SK-N-SH (cell line): Measurements from ENCODE around the gene TMEM163. TPM values are rescaled to one million over a fixed set of nuclear protein-coding genes. Genes with fewer than 3 reads are reported as not detected.

Experiments
- CTCF ChIA-PET: fragments of 300-600, 350-600 bp; formaldehyde crosslinking; extraction: SDS; loops from one replicate; lab custom pipeline; 2021; lab: Yijun Ruan, JAX
- POLR2A ChIA-PET: fragments of 350-600 bp; sonication (Branson Sonifier 250); formaldehyde crosslinking; extraction: SDS; loops from one replicate; lab custom pipeline; 2020; ENCODE audit warnings: antibody characterized with exemption, inconsistent platforms; lab: Yijun Ruan, JAX
- DNase-seq: peaks from one replicate; pipeline ENCODE4 v3.0.0; 2012
- H2AFZ ChIP-seq: fragments of 200-600 bp; sonication (generic); 2 replicates; pipeline ENCODE4 v1.8.1; 2016; ENCODE audit warnings: antibody characterized with exemption, mild to moderate bottlenecking, low read depth
- H3F3A ChIP-seq: fragments of 200-600 bp; sonication (generic); replicated peaks from 2 replicates; pipeline ENCODE3; 2016; ENCODE audit warnings: antibody characterized with exemption, mild to moderate bottlenecking; ENCODE audit not compliant: insufficient read depth
- H3K27ac ChIP-seq, 2 experiments: fragments of 200-500 bp in 1 of 2; fragments of 200-600 bp in 1 of 2; sonication (Bioruptor generic) in 1 of 2; sonication (generic), shearing (Covaris generic) in 1 of 2; 2 replicates each; pipeline versions ENCODE4 v1.5.1 to v1.6.1; 2014 to 2016; ENCODE audit warnings: low read depth in 2 of 2, inconsistent platforms in 1 of 2, low read length in 1 of 2, mild to moderate bottlenecking in 1 of 2, mixed read lengths in 1 of 2
- H3K27me3 ChIP-seq: fragments of 200-600 bp; sonication (generic), shearing (Covaris generic); 2 replicates; pipeline ENCODE4 v1.6.1; 2016; ENCODE audit warnings: mixed run types; ENCODE audit not compliant: insufficient read depth
- H3K36me3 ChIP-seq, 2 experiments: fragments of 200-500 bp in 1 of 2; fragments of 200-600 bp in 1 of 2; sonication (Bioruptor generic) in 1 of 2; sonication (generic) in 1 of 2; replicated peaks in 1 of 2; 2 replicates each; pipeline versions ENCODE3 to v1.5.1; 2014 to 2016; ENCODE audit warnings: low read length in 1 of 2, mild to moderate bottlenecking in 1 of 2; ENCODE audit not compliant: insufficient read depth in 2 of 2, control insufficient read depth in 1 of 2
- H3K4me1 ChIP-seq, 2 experiments: fragments of 200-500 bp in 1 of 2; fragments of 200-600 bp in 1 of 2; sonication (Bioruptor generic) in 1 of 2; sonication (generic), shearing (Covaris generic) in 1 of 2; 2 replicates each; pipeline versions ENCODE4 v1.5.1 to v1.6.1; 2014 to 2016; ENCODE audit warnings: low read depth in 1 of 2, low read length in 1 of 2, mixed run types in 1 of 2; ENCODE audit not compliant: insufficient read depth in 2 of 2, control insufficient read depth in 1 of 2
- H3K4me2 ChIP-seq: fragments of 200-600 bp; sonication (generic), shearing (Covaris generic); 2 replicates; pipeline ENCODE4 v1.6.1; 2017; ENCODE audit warnings: mixed run types
- H3K4me3 ChIP-seq, 2 experiments: fragments of 200-500 bp in 1 of 2; fragments of 200-600 bp in 1 of 2; sonication (Bioruptor generic) in 1 of 2; sonication (generic), shearing (Covaris generic) in 1 of 2; 2 replicates each; pipeline versions ENCODE4 v1.5.1 to v1.8.1; 2014 to 2016; ENCODE audit warnings: low read depth in 2 of 2, inconsistent platforms in 1 of 2, low read length in 1 of 2, mild to moderate bottlenecking in 1 of 2, mixed read lengths in 1 of 2, moderate library complexity in 1 of 2
- H3K79me2 ChIP-seq: fragments of 200-600 bp; sonication (generic); 2 replicates; pipeline ENCODE4 v1.8.1; 2017; ENCODE audit warnings: mild to moderate bottlenecking; ENCODE audit not compliant: insufficient read depth
- H3K9ac ChIP-seq: fragments of 200-600 bp; sonication (generic); 2 replicates; pipeline ENCODE4 v1.6.1; 2017; ENCODE audit warnings: mixed run types
- H3K9me2 ChIP-seq: fragments of 200-600 bp; sonication (generic); 2 replicates; pipeline ENCODE4 v1.6.1; 2017; ENCODE audit warnings: mixed run types
- H3K9me3 ChIP-seq: fragments of 200-600 bp; sonication (generic); 2 replicates; pipeline ENCODE4 v1.6.1; 2017; ENCODE audit warnings: mixed run types, mild to moderate bottlenecking, moderate library complexity
- H4K20me1 ChIP-seq: fragments of 200-600 bp; sonication (generic); 2 replicates; pipeline ENCODE4 v1.6.1; 2017; ENCODE audit warnings: mild to moderate bottlenecking, mixed run types; ENCODE audit not compliant: insufficient read depth
- CHD2 ChIP-seq: fragments of 150-350 bp; IDR thresholded peaks from 2 replicates; pipeline ENCODE4 v1.6.1; 2018; ENCODE audit warnings: low read length; ENCODE audit not compliant: partially characterized antibody
- FOSL2 ChIP-seq: IDR thresholded peaks from 2 replicates; pipeline ENCODE4 v1.4.0; 2012; ENCODE audit warnings: low read depth, mild to moderate bottlenecking, moderate library complexity, borderline replicate concordance
- JUND ChIP-seq: IDR thresholded peaks from 2 replicates; pipeline ENCODE4 v1.4.0; 2012
- NFIC ChIP-seq: IDR thresholded peaks from 2 replicates; pipeline ENCODE4 v1.4.0; 2012; ENCODE audit warnings: borderline replicate concordance
- NRF1 ChIP-seq: IDR thresholded peaks from 2 replicates; pipeline ENCODE4 v1.6.1; 2012; ENCODE audit warnings: low read depth, mild to moderate bottlenecking, low read length
- PBX3 ChIP-seq: IDR thresholded peaks from 2 replicates; pipeline ENCODE4; 2012
- POLR2AphosphoS5 ChIP-seq: IDR thresholded peaks from 2 replicates; pipeline ENCODE4 v1.6.1; 2012; ENCODE audit warnings: low read depth, low read length
- RCOR1 ChIP-seq: fragments of 150-350 bp; IDR thresholded peaks from 2 replicates; pipeline ENCODE4 v1.6.1; 2017; ENCODE audit warnings: antibody characterized with exemption, low read length
- REST ChIP-seq: IDR thresholded peaks from 2 replicates; pipeline ENCODE4 v1.6.1; 2012; ENCODE audit warnings: mild to moderate bottlenecking, low read depth, low read length, moderate library complexity
- RFX5 ChIP-seq: IDR thresholded peaks from 2 replicates; pipeline ENCODE4 v1.6.1; 2012; ENCODE audit warnings: mild to moderate bottlenecking, improper control_type of control experiment, low read length
- RXRA ChIP-seq: IDR thresholded peaks from 2 replicates; pipeline ENCODE4 v1.4.0; 2012; ENCODE audit warnings: low read depth, mild to moderate bottlenecking, borderline replicate concordance
- TAF1 ChIP-seq: IDR thresholded peaks from 2 replicates; pipeline ENCODE4 v1.6.1; 2012; ENCODE audit warnings: low read depth, mild to moderate bottlenecking, low read length, moderate library complexity, borderline replicate concordance
- USF1 ChIP-seq: IDR thresholded peaks from 2 replicates; pipeline ENCODE4 v1.4.0; 2012; ENCODE audit warnings: low read depth, borderline replicate concordance
- YY1 ChIP-seq: IDR thresholded peaks from 2 replicates; pipeline ENCODE4 v1.4.0; 2012; ENCODE audit warnings: low read depth, mild to moderate bottlenecking
- WGBS: methylation state at CpG from one replicate; pipeline ENCODE4 v1.1.6; 2017; ENCODE audit warnings: low lambda C conversion rate; 5-methylcytosine and 5-hydroxymethylcytosine counted together
- polyA plus RNA-seq, 3 experiments: library from polyadenylated mRNA; depleted of rRNA; stranded (reverse); fragments of >200 nt; gene quantifications; 2 replicates each; pipeline ENCODE4 v1.2.3, GENCODE V29; 2012
- TF ChIP-seq, protein P1 (sequence below): fragments of 200-600 bp; sonication (generic); IDR thresholded peaks from 2 replicates; pipeline ENCODE4 v1.6.1; 2017; ENCODE audit warnings: antibody characterized with exemption, mild to moderate bottlenecking, moderate library complexity

Gene TMEM163
- polyA plus RNA-seq, 1 of the 3 experiments (the other 2 are of a cell fraction): not detected

- TF ChIP-seq, protein P1, sequence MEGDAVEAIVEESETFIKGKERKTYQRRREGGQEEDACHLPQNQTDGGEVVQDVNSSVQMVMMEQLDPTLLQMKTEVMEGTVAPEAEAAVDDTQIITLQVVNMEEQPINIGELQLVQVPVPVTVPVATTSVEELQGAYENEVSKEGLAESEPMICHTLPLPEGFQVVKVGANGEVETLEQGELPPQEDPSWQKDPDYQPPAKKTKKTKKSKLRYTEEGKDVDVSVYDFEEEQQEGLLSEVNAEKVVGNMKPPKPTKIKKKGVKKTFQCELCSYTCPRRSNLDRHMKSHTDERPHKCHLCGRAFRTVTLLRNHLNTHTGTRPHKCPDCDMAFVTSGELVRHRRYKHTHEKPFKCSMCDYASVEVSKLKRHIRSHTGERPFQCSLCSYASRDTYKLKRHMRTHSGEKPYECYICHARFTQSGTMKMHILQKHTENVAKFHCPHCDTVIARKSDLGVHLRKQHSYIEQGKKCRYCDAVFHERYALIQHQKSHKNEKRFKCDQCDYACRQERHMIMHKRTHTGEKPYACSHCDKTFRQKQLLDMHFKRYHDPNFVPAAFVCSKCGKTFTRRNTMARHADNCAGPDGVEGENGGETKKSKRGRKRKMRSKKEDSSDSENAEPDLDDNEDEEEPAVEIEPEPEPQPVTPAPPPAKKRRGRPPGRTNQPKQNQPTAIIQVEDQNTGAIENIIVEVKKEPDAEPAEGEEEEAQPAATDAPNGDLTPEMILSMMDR: no peak
- TF ChIP-seq JUND (no peak), YY1 (no peak), RXRA (no peak), NRF1 (no peak), FOSL2 (no peak), REST (no peak), USF1 (no peak)
Observed at GRCh38 chr2:134765987-134766386, 47.2 kb upstream of the TMEM163 start (continued).

DNA sequence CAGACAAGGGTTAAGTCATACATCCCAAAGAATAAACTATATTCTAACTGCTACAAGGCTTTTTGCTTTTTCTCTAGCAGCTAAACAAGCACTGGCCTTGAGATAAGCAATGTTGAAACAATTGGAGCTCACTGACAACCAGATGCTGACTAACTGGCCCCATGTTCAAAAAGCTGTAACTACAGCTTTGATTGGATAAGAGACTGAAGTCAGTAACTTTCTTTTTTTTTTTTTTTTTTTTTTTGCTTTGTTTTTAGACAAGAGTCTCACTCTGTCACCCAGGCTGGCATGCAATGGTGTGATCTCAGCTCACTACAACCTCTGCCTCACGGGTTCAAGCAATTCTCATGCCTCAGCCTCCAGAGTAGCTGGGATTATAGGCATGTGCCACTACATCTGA is 45.4 kb upstream of the TMEM163 start:
- no peaks in the 10 kb centered on the region for H3K79me2 ChIP-seq
- ChIA-PET CTCF (interaction anchor here (1.1 kb wide), 1 partner anchor 19 kb away, joined by 6 read pairs; no protein-coding TSS in a partner anchor), POLR2A (no interaction called here)
- no peak overlapping the region for H3K9ac ChIP-seq
- H3K4me1 ChIP-seq: no peaks in the 10 kb centered on the region
- no peaks in the 10 kb centered on the region for H3F3A ChIP-seq
- H3K4me2 ChIP-seq: no peak overlapping the region
- no peak for DNase-seq
- H3K27me3 ChIP-seq: no peaks in the 10 kb centered on the region
- 20% methylated on average over 1 of the region's 1 CpG for WGBS
- no peak overlapping the region for H2AFZ ChIP-seq
- H3K9me2 ChIP-seq: no peaks in the 10 kb centered on the region
- TF ChIP-seq NFIC (no peak), RFX5 (no peak), POLR2AphosphoS5 (no peak), TAF1 (no peak), RCOR1 (no peak), CHD2 (no peak), PBX3 (no peak)
- TF ChIP-seq, all 33 proteins: peak for 0
- Histone ChIP-seq H3K27ac (no peak overlapping the region), H3K36me3 (no peaks in the 10 kb centered on the region), H4K20me1 (no peaks in the 10 kb centered on the region), H3K9me3 (no peaks in the 10 kb centered on the region), H3K4me3 (no peak overlapping the region)
